ENCODE results near the gene PRKCB.

Gene PRKCB

DNA sequence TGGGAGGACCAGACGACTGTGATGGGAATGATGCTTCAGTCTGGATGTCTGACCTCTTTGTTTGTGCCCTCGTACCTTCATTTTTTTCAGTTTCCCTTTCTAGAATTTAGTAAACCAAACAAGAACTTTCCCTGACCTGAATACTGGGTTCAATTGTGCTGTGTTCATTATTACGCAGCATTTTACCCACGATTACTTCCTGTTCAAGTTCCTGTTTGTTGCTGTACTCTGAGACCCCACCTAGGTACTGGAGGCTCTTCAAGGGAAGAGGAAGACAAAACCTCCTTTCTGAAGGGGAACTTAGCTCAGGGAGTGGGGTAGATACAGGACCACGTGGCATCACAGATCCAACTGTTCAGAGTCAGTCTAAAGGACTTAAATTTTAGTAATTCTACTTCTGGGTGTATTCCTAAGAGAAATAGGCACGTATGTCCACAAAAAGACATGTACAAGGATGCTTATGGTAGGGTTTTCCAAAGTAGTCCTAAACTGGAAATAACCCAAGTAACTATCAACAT lies 9.2 kb upstream of the PRKCB start:
- H3K27me3 Mint-ChIP-seq = peaks cover 10% of the 10 kb centered on the region
- intact Hi-C loops (cut with micrococcal nuclease) = loop anchor here (1.0 kb wide), 1 partner anchor 55 kb away; no protein-coding TSS in a partner anchor
- no peak overlapping the region for H3K4me3 Mint-ChIP-seq
- H3K27ac Mint-ChIP-seq = no peak overlapping the region
- H3K36me3 Mint-ChIP-seq (ENCODE audit: low read depth) = no peaks in the 10 kb centered on the region
- peaks cover 30% of the 10 kb centered on the region for H3K4me1 Mint-ChIP-seq (ENCODE audit: low read depth)
- H3K9me3 Mint-ChIP-seq = peaks cover 20% of the 10 kb centered on the region

GRCh38 chr16:23827057-23827456 lies 8.7 kb upstream of the PRKCB start:
- Mint-ChIP-seq H3K27me3 (peaks cover 10% of the 10 kb centered on the region), H3K36me3 (ENCODE audit: low read depth) (no peaks in the 10 kb centered on the region), H3K9me3 (peaks cover 20% of the 10 kb centered on the region), H3K4me1 (ENCODE audit: low read depth) (peaks cover 30% of the 10 kb centered on the region), H3K27ac (no peak overlapping the region), H3K4me3 (no peak overlapping the region)
- intact Hi-C loops (cut with micrococcal nuclease) = no loop called here

DNA sequence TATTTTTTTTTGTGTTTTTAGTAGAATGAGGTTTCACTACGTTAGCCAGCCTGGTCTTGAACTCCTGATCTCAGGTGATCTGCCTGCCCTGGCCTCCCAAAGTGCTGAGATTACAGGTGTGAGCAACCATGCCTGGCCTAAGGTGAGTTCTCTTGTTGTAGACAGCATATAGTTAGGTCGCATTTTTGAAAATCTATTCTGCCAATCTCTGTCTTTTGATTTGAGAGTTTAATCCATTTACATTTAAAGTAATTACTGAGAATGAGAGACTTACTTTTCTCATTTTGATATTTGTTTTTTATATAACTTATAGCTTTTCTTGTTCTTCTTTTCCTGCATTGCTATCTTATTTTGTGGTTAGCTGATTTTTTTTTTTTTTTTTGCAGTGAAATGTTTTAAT lies 6.3 kb upstream of the PRKCB start:
- peaks cover 20% of the 10 kb centered on the region for H3K9me3 Mint-ChIP-seq
- H3K4me1 Mint-ChIP-seq (ENCODE audit: low read depth) = peaks cover 30% of the 10 kb centered on the region
- H3K36me3 Mint-ChIP-seq (ENCODE audit: low read depth) = no peaks in the 10 kb centered on the region
- peaks cover 5% of the 10 kb centered on the region for H3K27me3 Mint-ChIP-seq
- H3K27ac Mint-ChIP-seq = no peak overlapping the region
- intact Hi-C loops (cut with micrococcal nuclease) = no loop called here
- H3K4me3 Mint-ChIP-seq = no peak overlapping the region

DNA sequence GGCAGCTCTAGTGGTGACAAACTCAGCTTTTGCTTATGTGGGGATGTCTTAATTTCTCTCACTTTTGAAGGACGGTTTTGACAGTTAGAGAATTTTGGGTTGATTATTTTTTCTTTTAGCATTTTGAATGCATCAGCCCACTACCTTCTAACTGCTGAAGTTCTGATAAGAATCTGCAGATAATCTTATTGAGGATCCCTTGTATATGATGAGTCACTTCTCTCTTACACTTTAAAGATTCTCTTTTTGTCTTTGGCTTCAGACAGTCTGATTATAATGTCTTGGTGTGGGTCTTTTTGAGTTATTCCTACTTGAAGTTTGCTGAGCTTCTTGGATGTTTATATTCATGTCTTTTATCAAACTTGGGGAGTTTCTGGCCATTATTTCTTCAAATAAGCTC lies 5.5 kb upstream of the PRKCB start:
- no peak overlapping the region for H3K4me3 Mint-ChIP-seq
- peaks cover 8% of the 10 kb centered on the region for H3K27me3 Mint-ChIP-seq
- no peak overlapping the region for H3K27ac Mint-ChIP-seq
- peaks cover 25% of the 10 kb centered on the region for H3K4me1 Mint-ChIP-seq (ENCODE audit: low read depth)
- intact Hi-C loops (cut with micrococcal nuclease) = no loop called here
- no peaks in the 10 kb centered on the region for H3K36me3 Mint-ChIP-seq (ENCODE audit: low read depth)
- peaks cover 20% of the 10 kb centered on the region for H3K9me3 Mint-ChIP-seq

- peaks cover 20% of the 10 kb centered on the region for H3K9me3 Mint-ChIP-seq
- H3K4me3 Mint-ChIP-seq = no peak overlapping the region
- H3K27me3 Mint-ChIP-seq = peaks cover 21% of the 10 kb centered on the region
- intact Hi-C loops (cut with micrococcal nuclease) = no loop called here
- H3K27ac Mint-ChIP-seq = no peak overlapping the region
- H3K4me1 Mint-ChIP-seq (ENCODE audit: low read depth) = peaks cover 21% of the 10 kb centered on the region
- H3K36me3 Mint-ChIP-seq (ENCODE audit: low read depth) = peaks cover 6% of the 10 kb centered on the region
These were observed 2.9 kb upstream of the PRKCB start for GRCh38 chr16:23832882-23833281.

DNA sequence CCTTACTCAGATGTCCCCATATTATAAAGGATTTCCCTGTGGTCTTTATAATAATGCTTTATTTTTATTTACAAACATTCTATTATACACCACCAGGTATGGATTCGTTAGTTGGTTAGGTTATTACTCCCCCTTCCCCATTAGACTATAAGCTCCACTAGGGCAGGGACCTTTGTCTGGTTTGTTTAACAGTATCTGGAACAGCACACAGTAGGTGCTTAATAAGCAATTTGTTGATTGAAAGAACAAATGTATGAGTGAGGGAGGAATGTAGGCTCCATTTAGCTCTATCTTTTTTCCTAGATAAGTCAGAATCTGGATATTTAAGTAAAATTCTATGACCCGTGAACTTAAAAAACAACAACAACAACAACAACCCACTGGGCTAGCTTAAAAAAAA lies 2.3 kb upstream of the PRKCB start:
- H3K36me3 Mint-ChIP-seq (ENCODE audit: low read depth) = peaks cover 6% of the 10 kb centered on the region
- H3K27ac Mint-ChIP-seq = no peak overlapping the region
- no peak overlapping the region for H3K4me3 Mint-ChIP-seq
- intact Hi-C loops (cut with micrococcal nuclease) = no loop called here
- peaks cover 20% of the 10 kb centered on the region for H3K9me3 Mint-ChIP-seq
- peaks cover 21% of the 10 kb centered on the region for H3K27me3 Mint-ChIP-seq
- peaks cover 22% of the 10 kb centered on the region for H3K4me1 Mint-ChIP-seq (ENCODE audit: low read depth)

DNA sequence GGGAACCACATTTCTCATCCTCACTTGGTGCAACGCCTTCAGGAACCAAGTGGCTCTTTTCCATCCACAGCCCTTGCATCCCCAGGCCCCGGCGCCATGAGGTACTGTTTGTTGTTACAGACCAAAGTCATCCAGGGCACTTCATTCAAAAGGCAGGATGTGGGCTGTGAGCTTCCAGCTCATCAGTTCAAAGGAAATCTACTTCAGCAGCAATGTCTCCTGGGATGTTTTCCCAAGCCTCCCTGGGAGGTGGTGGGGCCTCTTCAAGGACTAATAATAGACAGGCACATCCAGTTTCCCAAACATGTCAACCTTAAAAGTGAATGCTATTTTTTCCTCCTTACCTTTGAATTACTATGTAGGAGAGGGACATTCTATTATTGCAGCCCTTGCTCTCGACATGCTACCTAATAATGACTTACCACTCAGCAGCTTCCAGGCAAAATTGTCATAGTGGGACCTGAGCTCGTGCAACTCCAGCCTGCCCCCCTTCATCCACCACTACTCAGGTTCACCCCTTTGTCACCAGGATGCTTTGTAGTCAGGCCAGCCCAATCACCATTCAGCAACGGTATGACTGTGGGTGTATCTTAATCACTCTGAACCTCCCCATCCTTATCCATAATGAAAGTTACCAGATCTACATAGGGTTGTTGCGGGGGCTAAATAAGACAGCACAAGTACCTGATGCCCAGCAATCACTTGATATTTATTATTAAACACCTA lies 1.7 kb upstream of the PRKCB start:
- Mint-ChIP-seq H3K27me3 (peaks cover 25% of the 10 kb centered on the region), H3K36me3 (ENCODE audit: low read depth) (peaks cover 6% of the 10 kb centered on the region), H3K9me3 (peaks cover 20% of the 10 kb centered on the region), H3K4me1 (ENCODE audit: low read depth) (peaks cover 27% of the 10 kb centered on the region), H3K27ac (no peak overlapping the region), H3K4me3 (no peak overlapping the region)
- intact Hi-C loops (cut with micrococcal nuclease) = no loop called here

DNA sequence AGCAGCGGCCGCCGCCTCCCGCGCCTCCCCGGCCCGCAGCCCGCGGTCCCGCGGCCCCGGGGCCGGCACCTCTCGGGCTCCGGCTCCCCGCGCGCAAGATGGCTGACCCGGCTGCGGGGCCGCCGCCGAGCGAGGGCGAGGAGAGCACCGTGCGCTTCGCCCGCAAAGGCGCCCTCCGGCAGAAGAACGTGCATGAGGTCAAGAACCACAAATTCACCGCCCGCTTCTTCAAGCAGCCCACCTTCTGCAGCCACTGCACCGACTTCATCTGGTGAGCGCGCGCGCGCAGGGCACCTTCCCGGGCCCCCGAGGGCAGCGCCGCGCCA lies 258 bp downstream of the PRKCB start:
- peaks cover 3% of the 10 kb centered on the region for H3K9me3 Mint-ChIP-seq
- peaks cover 25% of the 10 kb centered on the region for H3K27me3 Mint-ChIP-seq
- intact Hi-C loops (cut with micrococcal nuclease) = loop anchor here (2.0 to 5.0 kb wide), 2 partner anchors 17 to 116 kb away; no protein-coding TSS in a partner anchor
- peak overlapping the region; percentile 82 for H3K4me3 Mint-ChIP-seq
- H3K36me3 Mint-ChIP-seq (ENCODE audit: low read depth) = peaks cover 6% of the 10 kb centered on the region
- H3K27ac Mint-ChIP-seq = peak overlapping the region; percentile 64
- peaks cover 39% of the 10 kb centered on the region for H3K4me1 Mint-ChIP-seq (ENCODE audit: low read depth)

GRCh38 chr16:23836404-23837311 lies 875 bp downstream of the PRKCB start:
- peak overlapping the region; percentile 82 for H3K4me3 Mint-ChIP-seq
- H3K9me3 Mint-ChIP-seq = no peaks in the 10 kb centered on the region
- H3K27ac Mint-ChIP-seq = peak overlapping the region; percentile 64
- H3K4me1 Mint-ChIP-seq (ENCODE audit: low read depth) = peaks cover 39% of the 10 kb centered on the region
- intact Hi-C loops (cut with micrococcal nuclease) = loop anchor here (2.0 to 5.0 kb wide), 2 partner anchors 16 to 116 kb away; no protein-coding TSS in a partner anchor
- H3K27me3 Mint-ChIP-seq = peaks cover 25% of the 10 kb centered on the region
- peaks cover 6% of the 10 kb centered on the region for H3K36me3 Mint-ChIP-seq (ENCODE audit: low read depth)

- intact Hi-C loops (cut with micrococcal nuclease) = loop anchor here (2.0 to 5.0 kb wide), 2 partner anchors 15 to 115 kb away; no protein-coding TSS in a partner anchor
- Mint-ChIP-seq H3K36me3 (ENCODE audit: low read depth) (peaks cover 6% of the 10 kb centered on the region), H3K4me1 (ENCODE audit: low read depth) (peaks cover 48% of the 10 kb centered on the region), H3K27me3 (peaks cover 24% of the 10 kb centered on the region), H3K9me3 (no peaks in the 10 kb centered on the region), H3K27ac (no peak overlapping the region), H3K4me3 (peak overlapping the region; percentile 82)
These were observed 1.9 kb downstream of the PRKCB start for GRCh38 chr16:23837553-23838308.

GRCh38 chr16:23838485-23839142 lies 2.8 kb downstream of the PRKCB start:
- Mint-ChIP-seq H3K4me3 (no peak overlapping the region), H3K9me3 (no peaks in the 10 kb centered on the region), H3K36me3 (ENCODE audit: low read depth) (peaks cover 6% of the 10 kb centered on the region), H3K4me1 (ENCODE audit: low read depth) (peaks cover 48% of the 10 kb centered on the region), H3K27ac (no peak overlapping the region), H3K27me3 (peaks cover 24% of the 10 kb centered on the region)
- intact Hi-C loops (cut with micrococcal nuclease) = loop anchor here (5.0 kb wide), 1 partner anchor 114 kb away; no protein-coding TSS in a partner anchor

DNA sequence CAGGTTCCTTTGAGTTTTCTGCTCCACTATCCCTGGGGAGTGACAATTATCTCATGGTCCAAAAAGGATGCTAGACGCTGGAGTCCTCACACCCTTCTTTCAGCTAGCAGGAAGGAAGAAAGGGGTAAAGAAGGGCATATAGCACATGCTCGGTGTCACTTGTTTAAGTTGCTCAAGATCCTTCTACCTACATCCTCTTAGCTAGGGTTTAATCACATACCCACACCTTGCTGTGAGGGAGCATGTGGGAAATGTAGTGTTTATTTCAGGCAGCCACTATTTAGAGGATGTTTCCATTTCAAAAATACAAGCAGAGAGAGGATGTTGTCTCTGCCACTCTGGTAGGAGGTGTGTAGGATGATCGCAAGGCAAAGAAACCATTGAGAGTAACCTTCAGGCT lies 4.5 kb downstream of the PRKCB start:
- no peak overlapping the region for H3K4me3 Mint-ChIP-seq

DNA sequence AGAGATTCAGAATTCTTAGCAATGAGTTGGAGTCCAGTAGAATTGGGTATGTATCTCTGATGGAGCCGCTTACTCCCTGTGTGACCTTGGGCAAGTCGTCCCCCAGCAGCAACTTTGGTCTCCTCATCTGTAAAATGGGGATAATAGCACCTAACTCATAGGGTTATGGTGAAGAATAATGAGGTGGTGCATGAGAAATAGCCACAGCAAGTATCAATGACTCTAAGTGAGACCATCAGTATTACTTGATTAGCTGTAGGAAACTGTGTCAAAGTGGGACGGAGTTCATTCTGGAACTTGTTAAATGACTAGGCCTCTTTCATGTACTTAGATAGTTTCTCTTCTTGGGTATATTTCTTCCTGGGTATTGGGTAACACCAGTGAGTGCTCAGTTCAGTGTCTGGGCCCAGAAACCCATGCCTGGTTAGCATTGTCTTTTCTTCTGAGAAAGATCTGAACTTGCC lies 6.4 kb downstream of the PRKCB start:
- no peak overlapping the region for H3K27ac Mint-ChIP-seq
- H3K27me3 Mint-ChIP-seq = peaks cover 10% of the 10 kb centered on the region
- H3K36me3 Mint-ChIP-seq (ENCODE audit: low read depth) = peaks cover 2% of the 10 kb centered on the region
- H3K4me1 Mint-ChIP-seq (ENCODE audit: low read depth) = peaks cover 47% of the 10 kb centered on the region
- H3K9me3 Mint-ChIP-seq = no peaks in the 10 kb centered on the region
- intact Hi-C loops (cut with micrococcal nuclease) = no loop called here
- no peak overlapping the region for H3K4me3 Mint-ChIP-seq

More for the DNA sequence above, 4.5 kb downstream of the PRKCB start:
- Mint-ChIP-seq H3K4me1 (ENCODE audit: low read depth) (peaks cover 46% of the 10 kb centered on the region), H3K27ac (no peak overlapping the region), H3K9me3 (no peaks in the 10 kb centered on the region), H3K36me3 (ENCODE audit: low read depth) (peaks cover 6% of the 10 kb centered on the region), H3K27me3 (peaks cover 17% of the 10 kb centered on the region)
- intact Hi-C loops (cut with micrococcal nuclease) = no loop called here
